Right lobe of liver (tissue), 6 donors: ENCODE measurements around the gene INAFM1. TPM values are rescaled to one million over a fixed set of nuclear protein-coding genes. Genes with fewer than 3 reads are reported as not detected.

Source experiments
- ATAC-seq, 4 donors: fragments of 200-7000 bp; cut with Tn5 transposase; one replicate each; pipeline ENCODE4 v1.9.1; 2020; ENCODE audit warnings: mild to moderate bottlenecking in 4 of 4, moderate library complexity in 4 of 4
- DNase-seq, 3 donors: peaks; one replicate each; pipeline ENCODE4 v3.0.0-alpha.2; 2020
- H3K27ac ChIP-seq, 3 donors: fragments of 200-600 bp; one replicate each; pipeline ENCODE4 v1.8.0; 2022
- H3K27me3 ChIP-seq, 2 donors: fragments of 200-600 bp; one replicate each; pipeline ENCODE4 v1.8.0; 2022
- H3K36me3 ChIP-seq, 4 donors: fragments of 200-600 bp; sonication (generic) in 1 of 4; one replicate each; pipeline versions ENCODE4 v1.5.1 to v1.8.0; 2017 to 2022; ENCODE audit warnings: control low read depth in 1 of 4
- H3K4me1 ChIP-seq, 4 donors: fragments of 200-600 bp; sonication (generic) in 1 of 4; one replicate each; pipeline versions ENCODE4 v1.5.1 to v1.8.0; 2017 to 2022; ENCODE audit warnings: control low read depth in 1 of 4
- H3K4me3 ChIP-seq, 3 donors: fragments of 200-600 bp; one replicate each; pipeline ENCODE4 v1.8.0; 2022
- H3K9me3 ChIP-seq, 4 donors: fragments of 200-600 bp; sonication (generic) in 1 of 4; one replicate each; pipeline versions ENCODE4 v1.5.1 to v1.8.0; 2017 to 2022; ENCODE audit warnings: control low read depth in 1 of 4
- POLR2A ChIP-seq: fragments of 450-650 bp; IDR thresholded peaks from one replicate; pipeline ENCODE4 v1.6.1; 2017; ENCODE audit warnings: antibody characterized with exemption, mild to moderate bottlenecking
- WGBS: methylation state at CpG from one replicate; pipeline ENCODE4 v1.1.6; 2018; ENCODE audit warnings: low coverage, low lambda C conversion rate; ENCODE audit not compliant: insufficient coverage; ENCODE audit errors: missing lambda C conversion rate; 5-methylcytosine and 5-hydroxymethylcytosine counted together
- intact Hi-C, 2 donors: fragments of 100-400 bp; cut with DNase I; formaldehyde crosslinking; loops; one replicate each; pipeline versions ENCODE4 v1.11.2 to v1.14.1; 2022
- total RNA-seq, 6 experiments: library from RNA; depleted of rRNA in 2 of 6; stranded (reverse); fragments of >200 nt in 2 of 6; fragmentation: NEBNext Ultra II Directional in 3 of 6; extraction: Animal tissue kit (Norgen Biotek cat#: 25700) in 3 of 6; gene quantifications; one replicate each; pipeline versions ENCODE4 v1.1.0 to v1.2.4, GENCODE V29; 2016 to 2023
- TF ChIP-seq, protein P1 (sequence below), 4 donors: fragments of 200-600 bp in 3 of 4; fragments of 450-650 bp in 1 of 4; IDR thresholded peaks; one replicate each; pipeline versions ENCODE4 v1.5.1 to v1.8.0; 2016 to 2022; ENCODE audit warnings: antibody characterized with exemption in 4 of 4, mild to moderate bottlenecking in 2 of 4
- donor health status: DM: no; HTN: yes; CAD: no.
- donor health status: DM: no; HTN: no; CAD: no.
- donor health status: DM: no; HTN: no; CAD: no.
- donor health status: DM: no; HTN: yes; CAD: no.
- donor health status: DM: no; HTN: yes; CAD: no.

The INAFM1 gene
- total RNA-seq, 6 experiments from 2014 or later: 2.2 to 5.8 (median 4.4) TPM

- no peaks in the 10 kb centered on the region for H3K36me3 ChIP-seq
- 4% methylated on average over 14 of the region's 14 CpGs for WGBS
- no peaks in the 10 kb centered on the region for H3K27me3 ChIP-seq
- no peaks in the 10 kb centered on the region for H3K9me3 ChIP-seq
- no peak for TF ChIP-seq POLR2A
- TF ChIP-seq, protein P1, sequence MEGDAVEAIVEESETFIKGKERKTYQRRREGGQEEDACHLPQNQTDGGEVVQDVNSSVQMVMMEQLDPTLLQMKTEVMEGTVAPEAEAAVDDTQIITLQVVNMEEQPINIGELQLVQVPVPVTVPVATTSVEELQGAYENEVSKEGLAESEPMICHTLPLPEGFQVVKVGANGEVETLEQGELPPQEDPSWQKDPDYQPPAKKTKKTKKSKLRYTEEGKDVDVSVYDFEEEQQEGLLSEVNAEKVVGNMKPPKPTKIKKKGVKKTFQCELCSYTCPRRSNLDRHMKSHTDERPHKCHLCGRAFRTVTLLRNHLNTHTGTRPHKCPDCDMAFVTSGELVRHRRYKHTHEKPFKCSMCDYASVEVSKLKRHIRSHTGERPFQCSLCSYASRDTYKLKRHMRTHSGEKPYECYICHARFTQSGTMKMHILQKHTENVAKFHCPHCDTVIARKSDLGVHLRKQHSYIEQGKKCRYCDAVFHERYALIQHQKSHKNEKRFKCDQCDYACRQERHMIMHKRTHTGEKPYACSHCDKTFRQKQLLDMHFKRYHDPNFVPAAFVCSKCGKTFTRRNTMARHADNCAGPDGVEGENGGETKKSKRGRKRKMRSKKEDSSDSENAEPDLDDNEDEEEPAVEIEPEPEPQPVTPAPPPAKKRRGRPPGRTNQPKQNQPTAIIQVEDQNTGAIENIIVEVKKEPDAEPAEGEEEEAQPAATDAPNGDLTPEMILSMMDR (IDR thresholded peaks at IDR 0.05): peak; percentile 95 to 97 (median 95)
- H3K27ac ChIP-seq: peak overlapping the region; percentile 31 to 80 (median 47)
- DNase-seq (peak; percentile 81 to 85 (median 83)), ATAC-seq (peak; percentile 90 to 94 (median 90))
- H3K4me1 ChIP-seq: peaks cover 0 to 11% (median 0%) of the 10 kb centered on the region in 4 donors
- intact Hi-C loops: no loop called here
- H3K4me3 ChIP-seq: no peak overlapping the region
Observed at GRCh38 chr19:47305309-47305751, 30.6 kb downstream of the INAFM1 start.

DNA sequence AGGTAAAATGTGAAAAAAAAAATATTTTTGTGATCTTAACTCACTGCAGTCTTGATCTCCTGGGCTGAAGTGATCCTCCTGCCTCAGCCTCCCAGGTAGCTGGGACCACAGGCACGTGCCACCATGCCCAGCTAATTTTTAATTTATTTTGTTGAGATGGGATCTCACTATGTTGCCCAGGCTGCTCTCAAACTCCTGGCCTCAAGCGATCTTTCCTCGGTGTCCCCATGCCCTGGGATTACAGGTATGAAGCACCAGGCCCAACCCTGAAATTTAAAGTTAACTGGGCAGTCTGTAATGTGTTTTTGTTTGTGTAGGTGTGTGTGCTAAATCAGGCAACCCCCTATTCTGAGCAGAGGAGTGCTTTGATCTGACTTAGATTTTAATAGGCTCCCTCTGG is 31.6 kb downstream of the INAFM1 start:
- H3K27me3 ChIP-seq: no peaks in the 10 kb centered on the region
- DNase-seq (no peak), ATAC-seq (no peak)
- TF ChIP-seq, protein P1 (IDR thresholded peaks at IDR 0.05): no peak
- no peak for TF ChIP-seq POLR2A
- H3K9me3 ChIP-seq: no peaks in the 10 kb centered on the region
- peak overlapping the region in 2 of 3 donors; percentile 31 to 80 for H3K27ac ChIP-seq
- 92% methylated on average over 3 of the region's 3 CpGs for WGBS
- H3K36me3 ChIP-seq: no peaks in the 10 kb centered on the region
- H3K4me1 ChIP-seq: peaks cover 0 to 11% (median 0%) of the 10 kb centered on the region in 4 donors
- H3K4me3 ChIP-seq: no peak overlapping the region
- intact Hi-C loops: no loop called here

- intact Hi-C loops: no loop called here
- no peak for DNase-seq
- Histone ChIP-seq H3K27me3 (no peaks in the 10 kb centered on the region), H3K4me3 (no peak overlapping the region), H3K4me1 (peaks cover 0 to 14% (median 0%) of the 10 kb centered on the region in 4 donors), H3K27ac (no peak overlapping the region), H3K9me3 (no peaks in the 10 kb centered on the region), H3K36me3 (no peaks in the 10 kb centered on the region)
- WGBS: 89% methylated on average over 4 of the region's 8 CpGs
- no peak for TF ChIP-seq POLR2A
- TF ChIP-seq, protein P1 (IDR thresholded peaks at IDR 0.05): no peak
- ATAC-seq: no peak
Observed at GRCh38 chr19:47309038-47309437, 34.4 kb downstream of the INAFM1 start.

DNA sequence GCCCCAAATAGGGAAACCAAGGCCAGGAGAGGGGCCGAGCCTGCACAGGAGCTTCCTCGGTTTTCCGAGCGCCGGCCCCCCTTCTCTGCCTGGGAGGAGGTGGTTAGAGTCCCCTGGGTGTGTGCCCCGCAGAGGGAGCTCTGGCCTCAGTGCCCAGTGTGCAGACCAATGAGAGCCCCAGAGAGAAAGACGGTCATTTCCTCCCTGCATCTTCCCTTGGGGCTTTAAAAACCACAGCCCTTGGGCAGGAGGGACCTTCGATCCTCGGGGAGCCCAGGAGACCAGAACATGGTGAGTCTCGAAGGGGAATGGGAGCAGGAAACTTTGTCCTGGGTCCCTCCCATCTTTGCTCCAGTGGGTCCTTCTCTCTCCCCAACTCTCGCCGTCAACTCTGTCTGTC is 34.9 kb downstream of the INAFM1 start, which contains the start of gene C5AR1:
Gene C5AR1, plus strand, starts transcription at position 254 of the 400 bp plus-strand sequence. Its CDS starts 35 bp downstream, at position 289.
- Histone ChIP-seq H3K4me3 (peak within 1 kb of the TSS in 1 of 3 donors; percentile 18), H3K36me3 (no peaks in the 10 kb centered on the region), H3K27ac (peak within 1 kb of the TSS; percentile 36 to 55 (median 49)), H3K9me3 (no peaks in the 10 kb centered on the region), H3K27me3 (no peaks in the 10 kb centered on the region), H3K4me1 (peaks cover 0 to 14% (median under 1%) of the 10 kb centered on the region in 4 donors)
- 43% methylated on average over 9 of the region's 12 CpGs for WGBS
- intact Hi-C loops: no loop called here
- peak; percentile 47 for TF ChIP-seq POLR2A
- TF ChIP-seq, protein P1 (IDR thresholded peaks at IDR 0.05): no peak
- DNase-seq: peak in 2 of 3 donors; percentile 66 to 70
- ATAC-seq: peak in 3 of 4 donors; percentile 17 to 51 (median 45)
